SKM-1 (cell line): ENCODE measurements around the gene TBC1D8.
A peak's percentile ranks its signal among the peaks of the same experiment; 100 is the strongest.

Experiments used
- DNase-seq: peaks from one replicate; lab custom pipeline; 2025; ENCODE audit not compliant: unreplicated experiment; lab: John Stamatoyannopoulos, UW

Gene TBC1D8

DNA sequence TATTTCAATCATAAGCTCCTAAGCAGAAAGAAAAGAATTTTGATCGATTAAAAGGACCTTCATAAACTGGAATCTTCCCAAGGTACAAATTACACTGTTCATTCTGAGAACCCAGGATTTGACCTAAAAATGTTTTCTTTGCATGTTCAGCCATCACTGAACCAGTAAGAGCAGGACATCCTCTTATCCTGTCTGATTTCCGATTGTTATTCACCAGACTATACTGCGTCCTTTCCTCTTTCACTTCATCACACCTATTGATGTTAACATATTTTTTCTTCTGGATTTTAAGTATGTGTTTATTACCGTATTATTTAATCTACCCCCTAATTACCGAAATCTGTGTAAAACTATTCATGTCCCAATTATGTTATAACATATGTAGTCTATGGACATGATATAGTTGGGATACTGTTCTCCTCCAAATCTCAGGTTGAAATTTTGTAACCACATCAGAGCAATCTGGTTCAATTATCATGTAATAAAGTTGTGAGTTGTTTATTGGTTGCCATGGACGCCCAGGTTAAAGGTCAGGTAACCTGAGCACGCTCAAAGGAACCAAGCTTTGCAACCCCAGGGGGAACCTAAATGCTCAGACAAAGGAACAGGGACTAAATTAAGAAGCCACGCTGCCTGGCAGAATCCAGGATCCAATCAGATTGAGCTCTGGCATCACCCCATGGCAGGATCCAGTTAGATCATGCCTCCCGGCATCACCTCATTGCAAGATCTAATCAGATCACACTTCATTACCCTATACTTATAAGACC is 11.6 kb upstream of the TBC1D8 start:
- no peak for DNase-seq

DNA sequence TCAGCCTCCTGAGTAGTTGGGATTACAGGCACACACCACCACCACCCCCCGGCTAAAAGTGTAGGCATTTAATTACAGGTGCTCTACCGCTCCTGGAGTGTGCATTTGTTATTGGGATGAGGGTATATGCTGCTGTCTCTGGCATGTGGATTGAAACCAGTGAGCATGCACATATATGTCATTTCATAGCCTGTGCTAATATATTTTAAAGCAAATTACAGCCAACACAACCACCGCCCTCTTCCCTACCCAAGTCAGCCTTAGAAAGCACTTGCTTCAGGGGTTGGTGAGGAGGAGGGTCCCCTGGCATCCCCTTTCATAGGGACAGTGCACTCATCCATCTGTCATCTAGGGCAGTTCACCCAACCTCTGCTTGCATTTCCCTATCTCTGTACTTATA is 10.5 kb upstream of the TBC1D8 start:
- no peak for DNase-seq

DNA sequence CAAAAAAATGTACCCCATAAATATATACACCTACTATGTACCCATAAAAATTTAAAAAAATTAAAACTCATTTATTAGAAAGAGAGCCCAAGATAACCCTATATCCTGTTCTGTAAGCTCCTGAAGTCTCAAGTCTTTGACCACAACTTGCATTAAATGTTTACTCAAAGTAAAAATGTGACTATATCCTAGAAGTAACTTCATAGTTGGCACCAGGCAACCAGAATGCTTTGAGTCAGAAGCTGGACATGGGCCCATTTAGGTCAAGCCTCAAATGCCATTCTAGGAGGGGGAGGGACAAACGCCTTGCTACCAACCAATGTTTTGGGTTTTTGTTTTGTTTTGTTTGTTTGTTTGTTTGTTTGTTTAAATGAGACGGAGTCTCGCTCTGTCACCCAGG is 9.3 kb upstream of the TBC1D8 start:
- DNase-seq: no peak

DNA sequence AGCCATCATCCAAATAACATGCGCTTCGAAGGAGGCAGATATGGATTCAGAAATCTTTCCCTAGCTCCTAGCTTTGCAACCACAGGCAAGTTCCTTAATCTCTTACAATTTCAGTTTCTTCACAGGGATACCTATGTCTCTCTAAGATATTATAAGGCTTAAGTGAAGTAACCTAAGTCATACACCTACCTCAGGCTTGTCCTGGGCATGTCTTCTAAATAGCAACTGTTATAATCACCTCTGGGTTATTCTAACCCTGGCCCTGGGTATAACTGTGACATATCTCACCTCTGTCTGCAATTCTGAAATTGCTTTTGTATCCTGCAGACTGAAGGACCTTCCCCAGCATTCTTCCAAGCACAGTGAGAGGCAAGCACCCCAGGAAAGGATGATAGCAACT is 8.3 kb upstream of the TBC1D8 start:
- no peak for DNase-seq

DNA sequence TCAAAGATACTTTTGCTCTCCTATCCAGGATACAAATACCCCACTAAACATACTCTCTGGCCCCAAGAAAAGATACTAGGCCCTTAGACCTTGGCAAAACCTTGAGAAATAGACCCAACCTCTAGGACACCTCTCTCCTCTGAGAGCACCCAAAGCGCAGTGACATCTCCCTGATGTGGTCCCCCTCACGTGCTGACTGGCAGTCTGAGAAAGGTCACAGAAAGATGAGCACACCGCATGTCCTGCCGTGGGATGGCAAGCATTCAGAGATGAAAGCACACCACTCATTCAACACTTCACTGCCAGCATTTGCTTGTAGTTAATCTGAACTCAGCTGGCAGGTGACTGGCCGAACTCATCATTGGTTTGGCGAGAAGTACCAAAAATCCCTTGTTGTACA is 6.1 kb upstream of the TBC1D8 start:
- DNase-seq: no peak

DNA sequence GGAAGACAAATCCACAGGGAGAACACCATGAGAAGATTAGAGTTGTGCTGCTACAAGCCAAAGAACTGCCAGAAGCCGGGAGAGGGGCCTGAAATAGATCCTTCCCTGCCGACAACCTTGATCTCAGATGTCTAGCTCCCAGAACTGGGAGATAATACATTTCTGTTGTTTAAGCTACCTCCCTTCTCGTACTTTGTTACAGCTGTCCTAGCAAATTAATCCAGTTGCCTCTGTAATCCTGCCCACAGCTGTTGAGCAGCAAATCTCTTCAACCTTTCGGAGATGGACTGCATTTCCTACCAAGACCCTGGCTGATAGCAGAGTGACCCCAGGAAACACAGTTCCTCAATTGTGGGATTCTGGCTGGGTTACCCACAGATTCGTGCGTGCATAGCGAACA is 2.6 kb upstream of the TBC1D8 start:
- DNase-seq: no peak

DNA sequence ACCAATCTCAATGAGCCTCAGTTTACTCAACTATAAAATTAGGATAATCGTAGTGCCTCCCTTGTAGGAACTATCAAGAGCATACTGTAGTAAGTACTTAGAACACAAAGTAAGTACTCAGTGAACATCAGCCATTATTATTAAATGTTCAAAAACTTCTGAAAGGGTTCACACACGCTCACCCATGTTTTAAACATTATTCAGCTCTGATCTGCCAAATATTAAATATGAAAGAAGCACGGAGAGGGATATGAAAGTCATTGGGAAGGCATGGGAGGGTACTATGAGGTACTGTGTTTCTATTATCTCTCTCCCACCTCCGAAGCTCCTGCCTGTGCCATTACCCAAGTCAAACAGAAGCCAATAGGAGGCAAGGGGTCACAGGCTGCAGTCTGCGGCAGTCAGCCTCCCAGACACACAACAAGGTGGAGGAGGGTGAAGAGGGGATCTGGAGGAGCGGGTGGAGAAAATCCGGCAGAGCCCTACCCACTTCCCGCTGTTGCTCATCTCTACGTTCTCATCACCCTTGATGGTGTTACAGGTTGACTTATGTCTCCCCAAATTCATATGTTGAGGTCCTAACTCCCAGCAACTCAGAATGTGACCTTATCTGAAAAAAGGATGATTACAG is 2.0 kb upstream of the TBC1D8 start:
- DNase-seq: no peak

DNA sequence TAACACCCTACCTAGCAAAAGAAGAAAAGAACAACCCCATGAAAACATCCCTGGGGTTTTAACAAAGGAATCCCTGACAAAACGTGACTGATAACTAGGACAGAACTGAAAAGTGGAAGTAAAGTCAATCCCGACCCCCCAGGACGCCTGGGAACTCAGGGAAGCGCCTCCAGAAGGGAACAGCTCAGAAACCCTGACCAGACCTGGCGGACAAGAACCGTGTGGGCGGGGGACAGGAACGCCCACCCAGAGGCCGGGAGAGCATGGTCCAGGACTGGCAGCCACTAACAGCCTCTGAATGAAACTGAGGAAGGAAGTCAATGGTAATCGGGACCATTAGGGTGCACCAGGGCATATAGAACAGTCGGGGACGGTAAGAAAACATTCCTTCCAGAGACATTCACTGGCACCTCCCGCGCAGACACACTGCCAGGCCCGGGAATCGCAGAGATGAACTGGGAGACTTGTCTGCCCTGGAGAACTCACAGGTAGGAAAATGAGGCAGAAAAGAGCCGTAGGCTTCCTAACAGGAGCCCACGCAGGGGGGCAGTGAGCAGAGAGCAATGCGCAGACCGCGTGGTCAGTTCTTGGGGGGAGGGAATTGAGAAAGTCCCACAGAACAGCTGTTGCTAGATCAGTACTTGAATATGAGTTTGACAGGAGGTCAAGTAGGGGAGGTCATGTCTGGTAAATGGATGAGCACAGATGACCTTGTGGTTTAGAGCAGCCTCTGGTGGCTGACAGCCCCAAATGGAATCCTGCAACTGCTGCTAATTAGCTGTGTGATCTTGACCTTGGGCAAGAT is 1.3 kb upstream of the TBC1D8 start:
- peak; percentile 65 for DNase-seq

DNA sequence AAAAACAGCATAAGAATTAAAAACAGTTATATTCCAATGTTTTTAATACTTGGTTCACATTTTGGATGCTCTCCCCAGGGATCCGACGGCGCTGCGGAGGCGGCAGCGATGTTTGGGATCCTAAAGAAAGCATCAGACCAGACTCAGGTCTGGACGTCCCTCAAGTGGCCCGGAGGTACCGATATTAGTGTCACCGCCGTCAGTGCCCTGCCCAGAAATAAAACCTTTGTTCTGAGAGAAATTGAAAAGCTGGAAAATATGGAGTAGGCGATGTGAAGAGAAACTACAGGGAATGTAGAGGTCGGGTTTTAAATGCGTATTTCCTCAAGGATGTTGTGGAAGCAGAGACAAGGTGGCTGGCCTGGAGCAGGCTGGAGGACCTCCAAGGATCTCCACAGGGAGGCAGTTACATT is 683 bp upstream of the TBC1D8 start:
- DNase-seq: no peak

DNA sequence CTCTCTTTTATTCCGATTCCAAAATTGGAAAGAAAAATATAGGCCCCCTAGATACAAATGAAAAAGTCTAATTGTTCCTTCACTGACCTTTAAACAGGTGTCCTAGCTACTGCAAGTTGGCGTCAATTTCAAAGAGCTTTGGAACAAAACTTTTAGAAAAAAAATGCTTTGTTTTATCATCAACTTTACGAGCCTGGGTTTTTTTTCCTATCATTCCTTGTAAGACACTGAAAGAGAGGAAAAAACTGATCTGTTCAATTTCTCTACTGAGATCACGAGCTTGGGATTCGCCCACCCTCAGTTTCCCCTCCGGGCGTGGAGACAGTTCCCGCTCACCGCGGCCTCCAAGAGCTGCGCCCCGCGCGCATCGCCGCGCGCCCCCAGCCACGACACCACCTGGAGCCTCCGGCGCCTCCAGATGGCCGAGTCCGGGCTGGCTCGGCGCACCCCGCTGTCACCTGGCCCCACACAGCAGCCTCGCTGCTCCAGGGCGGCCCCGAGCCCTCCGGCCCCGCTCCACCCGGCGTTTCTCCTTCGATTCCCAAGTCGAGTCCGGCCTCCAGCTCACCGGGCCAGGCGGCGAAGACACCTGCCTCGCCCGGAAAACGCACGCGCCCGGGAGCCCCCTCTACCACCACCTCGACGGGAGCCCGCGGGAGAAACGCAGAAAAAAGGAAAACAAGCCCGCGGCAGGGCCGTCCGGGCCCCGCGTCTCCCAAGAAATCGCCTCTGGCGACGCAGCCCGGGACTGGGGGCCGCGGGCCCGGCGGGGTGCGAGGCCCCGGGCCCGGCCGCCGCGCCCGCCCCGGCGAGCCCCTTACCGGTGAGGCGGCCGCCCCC is 656 bp downstream of the TBC1D8 start:
- DNase-seq: no peak

DNA sequence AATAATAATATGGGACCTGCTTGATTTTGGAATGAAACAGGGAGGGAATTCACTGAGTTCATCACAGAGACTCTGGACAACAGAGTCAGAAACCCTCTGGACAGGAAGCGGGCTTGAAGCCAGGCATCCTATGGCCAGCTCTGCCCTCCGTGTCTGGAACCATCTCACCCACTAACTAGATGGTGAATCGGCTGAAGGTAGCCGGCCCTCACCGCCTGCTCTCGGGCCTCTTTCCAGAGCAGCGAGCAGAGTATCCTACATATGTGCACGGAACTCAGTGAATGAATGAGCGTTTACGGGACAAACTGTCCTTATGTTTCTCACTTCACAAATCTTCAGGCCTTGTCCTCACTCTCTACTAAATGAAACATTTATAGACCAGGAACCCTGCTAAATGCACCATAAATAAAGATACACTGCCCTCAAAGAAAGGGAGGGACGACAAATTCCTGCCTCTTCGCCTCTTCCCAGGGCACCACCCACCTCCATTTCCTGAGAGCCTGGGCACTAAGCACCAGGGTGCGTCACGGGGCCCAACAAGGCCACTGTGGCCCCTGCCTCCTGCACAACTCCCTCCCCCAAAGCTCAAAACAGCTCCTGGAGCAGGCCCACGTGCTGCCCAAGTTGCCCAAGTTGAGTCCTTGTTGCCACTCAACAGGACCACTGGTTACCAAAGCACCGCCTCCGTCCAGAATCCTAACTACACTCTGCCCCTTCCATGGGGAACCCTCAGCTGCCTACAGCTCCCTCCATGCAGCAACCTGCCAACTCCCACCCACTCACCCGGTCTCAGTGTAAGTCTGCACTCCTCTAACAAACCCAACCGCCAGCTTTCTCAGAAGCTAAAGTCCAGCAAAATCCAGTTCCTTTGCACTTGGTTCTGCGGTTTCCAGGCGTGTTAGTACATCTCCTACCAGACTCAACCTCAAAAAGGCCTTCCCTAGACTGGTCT is 1.7 kb downstream of the TBC1D8 start:
- DNase-seq: peak; percentile 79

DNA sequence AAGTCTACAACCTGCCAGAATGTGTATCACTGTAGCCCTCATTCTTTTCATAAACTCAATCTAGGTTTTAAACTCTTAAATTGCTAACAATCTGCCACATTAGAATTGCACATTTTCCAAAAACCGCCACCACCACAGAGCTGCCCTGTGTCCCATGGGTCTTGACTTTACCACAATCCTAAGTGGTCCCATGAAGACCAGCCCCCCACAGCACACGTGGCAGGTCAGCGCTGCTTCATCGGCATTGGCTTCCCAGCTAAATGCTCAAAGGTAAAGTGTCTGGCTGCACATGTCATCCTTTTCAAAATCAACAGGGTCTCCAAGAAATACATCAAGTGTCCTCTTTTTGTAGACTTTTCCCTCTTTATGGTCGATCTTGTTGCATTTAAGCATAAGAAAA is 2.4 kb downstream of the TBC1D8 start:
- no peak for DNase-seq

DNA sequence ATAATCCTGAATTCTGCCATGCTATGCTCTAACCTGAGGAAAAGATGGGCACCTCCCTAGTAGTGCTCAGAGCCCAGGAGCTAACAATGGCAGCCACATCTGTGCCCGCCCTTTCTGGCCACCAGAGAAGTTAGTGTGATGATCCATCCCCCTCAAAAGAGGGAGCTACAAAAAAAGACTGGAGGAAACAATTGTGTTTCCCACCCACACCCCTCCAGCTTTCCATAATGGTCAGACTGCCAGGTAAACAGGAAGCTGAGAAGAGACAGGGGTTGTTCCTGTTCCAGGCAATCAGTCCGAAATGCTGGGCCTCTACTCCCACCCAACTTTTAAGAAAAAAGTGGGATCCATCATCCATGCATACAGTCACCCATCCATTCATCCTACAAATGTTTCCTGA is 3.2 kb downstream of the TBC1D8 start:
- DNase-seq: no peak

DNA sequence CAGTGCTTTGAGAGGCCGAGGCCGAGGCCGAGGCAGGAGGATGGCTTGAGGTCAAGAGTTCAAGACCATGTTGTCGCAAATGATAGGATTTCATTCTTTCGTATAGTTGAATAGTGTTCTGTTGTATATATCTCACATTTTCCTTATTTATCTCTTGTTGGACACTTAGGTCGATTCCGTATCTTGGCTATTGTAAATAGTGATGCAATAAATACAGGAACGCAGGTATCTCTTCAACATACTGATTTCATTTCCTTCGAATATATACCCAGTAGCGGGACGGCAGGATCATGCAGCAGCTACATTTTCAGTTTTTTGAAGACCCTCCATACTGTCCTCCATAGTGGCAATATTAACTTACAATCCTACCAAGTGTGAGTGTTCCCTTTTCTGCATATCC is 4.1 kb downstream of the TBC1D8 start:
- no peak for DNase-seq

DNA sequence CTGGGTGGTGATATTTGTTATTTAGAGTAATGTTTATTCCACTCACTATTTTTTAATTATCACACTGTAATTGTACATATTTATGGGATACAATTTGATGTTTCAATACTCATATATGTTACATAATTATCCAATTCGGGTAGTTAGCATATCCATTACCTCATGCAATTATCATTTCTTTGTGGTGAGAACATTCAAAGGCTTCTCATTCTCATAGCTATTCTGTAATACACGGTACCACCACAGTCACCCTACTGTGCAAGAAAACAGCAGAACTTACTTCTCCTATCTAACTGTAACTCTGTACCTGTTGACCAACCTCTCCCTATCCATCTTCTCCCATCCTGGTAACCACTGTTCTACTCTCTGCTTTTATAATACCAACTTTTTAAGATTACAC is 4.6 kb downstream of the TBC1D8 start:
- DNase-seq: no peak

DNA sequence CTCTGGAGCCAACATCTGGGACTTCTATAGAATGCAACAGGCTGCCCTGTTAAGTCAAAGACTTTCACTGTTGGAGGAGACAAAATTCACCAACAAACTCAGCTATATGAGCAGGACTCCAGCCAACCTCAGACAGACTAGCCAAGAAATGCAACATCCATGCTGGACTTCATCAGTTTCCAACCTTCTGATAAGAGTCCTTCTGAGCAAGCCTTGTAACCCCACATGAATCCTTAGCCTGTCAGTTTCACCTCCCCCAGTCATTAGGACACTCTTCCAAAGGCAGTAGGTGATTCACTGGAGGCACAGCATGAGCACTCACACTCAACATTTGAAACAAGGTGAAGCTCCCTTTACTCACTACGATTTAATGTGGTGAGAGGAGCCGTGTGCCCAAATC is 5.8 kb downstream of the TBC1D8 start:
- DNase-seq: no peak

DNA sequence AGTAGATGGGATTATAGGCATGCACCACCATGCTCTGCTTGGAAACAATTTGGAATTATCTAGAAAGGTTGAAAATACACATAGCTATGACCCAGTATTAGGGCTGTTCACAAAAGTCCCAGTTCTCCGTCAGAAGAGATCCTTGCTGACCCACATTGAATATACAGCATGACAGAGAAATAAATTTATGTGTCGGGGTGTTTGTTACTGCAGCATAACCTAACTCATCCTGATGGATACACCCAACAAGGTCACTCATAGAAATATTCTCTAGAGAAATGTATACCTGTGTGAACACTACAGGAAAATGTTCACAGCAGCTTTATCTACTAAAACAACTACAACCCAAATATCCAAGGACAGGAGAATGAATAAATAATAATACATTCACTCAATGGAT is 9.0 kb downstream of the TBC1D8 start:
- DNase-seq: no peak

DNA sequence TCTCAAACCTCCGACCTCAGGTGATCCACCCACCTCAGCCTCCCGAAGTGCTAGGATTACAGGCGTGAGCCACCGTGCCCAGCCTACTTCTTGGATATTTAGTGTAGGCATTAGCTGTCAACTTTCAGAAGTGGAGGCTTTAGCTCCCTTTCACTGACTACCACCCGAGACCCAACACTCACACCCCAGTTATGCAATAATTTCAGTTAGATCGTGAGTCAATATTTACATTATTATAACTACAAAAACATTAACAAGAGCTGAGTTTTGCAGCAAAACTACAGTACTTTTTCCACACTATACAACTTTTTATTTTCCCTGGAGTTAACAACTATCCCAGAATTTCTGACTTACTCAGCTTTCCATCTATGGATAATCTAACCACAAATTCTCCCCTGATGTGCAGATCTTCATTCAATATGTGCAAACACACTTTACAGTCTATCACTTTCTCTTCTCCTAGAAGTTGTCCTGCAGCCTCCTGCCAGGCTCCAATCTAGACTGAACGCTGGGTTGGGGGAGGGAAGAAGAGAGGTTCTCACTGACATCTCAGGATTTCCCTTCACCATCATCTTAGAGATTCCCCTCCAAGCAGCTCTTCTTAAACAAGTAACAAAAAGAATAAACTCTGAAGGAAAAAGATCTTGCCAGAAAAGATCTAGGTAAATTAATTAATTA is 10.1 kb downstream of the TBC1D8 start:
- no peak for DNase-seq

DNA sequence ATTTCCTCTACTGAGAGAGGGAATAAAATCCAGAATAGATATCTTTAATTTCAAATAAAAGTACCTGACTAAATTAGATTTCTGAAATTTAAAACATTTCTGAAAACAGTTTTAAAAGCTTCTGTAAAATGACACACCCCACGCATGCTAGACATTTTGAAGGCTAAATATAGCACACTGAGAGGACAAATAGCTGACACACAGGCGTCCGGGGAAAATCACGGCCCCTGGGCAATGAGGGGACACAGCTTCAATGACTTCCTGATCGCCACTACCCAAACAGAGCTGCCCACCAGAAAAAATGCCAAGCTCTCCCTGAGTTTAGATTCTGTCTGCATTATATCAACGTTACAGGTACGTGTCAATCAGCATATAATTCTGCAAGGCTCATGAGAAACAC is 10.9 kb downstream of the TBC1D8 start:
- DNase-seq: no peak

DNA sequence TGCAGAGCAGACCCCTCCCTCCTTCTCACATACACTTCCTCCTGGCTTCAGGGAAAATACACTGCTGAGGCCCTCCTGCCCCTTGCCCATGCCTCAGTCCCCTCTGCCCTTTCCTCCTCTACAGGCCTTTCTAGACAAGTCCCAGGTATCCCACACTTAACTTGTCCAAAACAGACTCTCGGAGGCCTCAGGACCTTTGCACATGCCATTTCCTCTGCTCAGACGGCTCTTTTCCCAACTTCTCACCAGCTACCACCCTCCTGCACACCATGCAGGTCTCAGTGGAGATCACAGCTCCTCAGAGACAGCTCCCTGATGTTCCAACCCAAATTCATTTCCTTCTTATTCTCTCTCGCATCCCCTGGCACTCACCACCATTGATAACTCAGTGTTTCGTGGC is 11.7 kb downstream of the TBC1D8 start:
- no peak for DNase-seq
